BLaER1 treated with 17β-estradiol and CSF1 and Interleukin-3, amounts not matched to agents 10 nM and 100 nM (cell line): ENCODE results near the gene CYP2W1.
"Not testable (repeated sequence)": the region's sequence is repeated elsewhere in the genome, so short reads cannot be mapped to it uniquely, and the experiment has no call there.

Experiments used
- H3K27ac ChIP-seq, 11 experiments: shearing (Covaris generic); formaldehyde crosslinking; 2 replicates each; pipeline ENCODE4 v1.8.1; 2022
- H3K27me3 ChIP-seq, 11 experiments: shearing (Covaris generic); formaldehyde crosslinking; 2 replicates each; pipeline ENCODE4 v1.8.1; 2022
- H3K36me3 ChIP-seq, 11 experiments: shearing (Covaris generic); formaldehyde crosslinking; 2 replicates each; pipeline ENCODE4 v1.8.1; 2022
- H3K4me1 ChIP-seq, 10 experiments: shearing (Covaris generic); formaldehyde crosslinking; 2 replicates each; pipeline ENCODE4 v1.8.1; 2022
- H3K4me2 ChIP-seq, 11 experiments: shearing (Covaris generic); formaldehyde crosslinking; 2 replicates each; pipeline ENCODE4 v1.8.1; 2022
- H3K4me3 ChIP-seq, 10 experiments: shearing (Covaris generic); formaldehyde crosslinking; 2 replicates each; pipeline ENCODE4 v1.8.1; 2022
- H3K9ac ChIP-seq, 11 experiments: shearing (Covaris generic); formaldehyde crosslinking; 2 replicates each; pipeline ENCODE4 v1.8.1; 2022
- H3K9me3 ChIP-seq, 11 experiments: shearing (Covaris generic); formaldehyde crosslinking; replicated peaks in 1 of 11; 2 replicates each; pipeline ENCODE4 v1.8.1; 2022
- H4K20me1 ChIP-seq, 11 experiments: shearing (Covaris generic); formaldehyde crosslinking; 2 replicates each; pipeline ENCODE4 v1.8.1; 2022
- Cebpa-rat ChIP-seq, 11 experiments: shearing (Covaris generic); IDR thresholded peaks; 2 replicates each; pipeline ENCODE4 v1.8.1; 2022

The CYP2W1 gene

GRCh38 chr7:954330-955238 lies 28.4 kb upstream of the CYP2W1 start, which contains the start of gene ADAP1:
ADAP1 (minus strand) TSS chr7:954680; CDS start chr7:954477, 203 bp downstream.
- peak within 1 kb of the TSS; percentile 79 to 95 (median 92) for H3K9ac ChIP-seq
- H3K27me3 ChIP-seq: no peaks in the 10 kb centered on the region; a peak in 1 of 22 replicates
- peak within 1 kb of the TSS; percentile 94 to 100 (median 99) for H3K4me2 ChIP-seq
- peak within 1 kb of the TSS; percentile 85 to 95 (median 92) for H3K27ac ChIP-seq
- peaks cover 5 to 25% (median 10%) of the 10 kb centered on the region in 11 experiments; a peak in 17 of 22 replicates for H4K20me1 ChIP-seq
- no peak for TF ChIP-seq Cebpa-rat (IDR thresholded peaks at IDR 0.05)
- H3K9me3 ChIP-seq: no peaks in the 10 kb centered on the region
- peaks cover 83 to 92% (median 88%) of the 10 kb centered on the region in 10 experiments for H3K4me1 ChIP-seq
- H3K36me3 ChIP-seq: peaks cover 0 to 22% (median 6%) of the 10 kb centered on the region in 11 experiments; a peak in 16 of 22 replicates
- H3K4me3 ChIP-seq: peak within 1 kb of the TSS; percentile 69 to 98 (median 84)

GRCh38 chr7:956031-956430 lies 26.9 kb upstream of the CYP2W1 start:
- peaks cover 0 to 18% (median 4%) of the 10 kb centered on the region in 11 experiments; a peak in 8 of 22 replicates for H4K20me1 ChIP-seq
- H3K36me3 ChIP-seq: peaks cover 0 to 16% (median 0%) of the 10 kb centered on the region in 11 experiments; a peak in 6 of 22 replicates
- peaks cover 84 to 92% (median 88%) of the 10 kb centered on the region in 10 experiments for H3K4me1 ChIP-seq
- H3K27me3 ChIP-seq: peaks cover 0 to 6% (median 0%) of the 10 kb centered on the region in 11 experiments; a peak in 2 of 22 replicates
- TF ChIP-seq Cebpa-rat (IDR thresholded peaks at IDR 0.05): no peak
- H3K9ac ChIP-seq: peak overlapping the region in 8 of 11 experiments; percentile 5 to 95 (median 25); a peak in 7 of 22 replicates
- no peaks in the 10 kb centered on the region for H3K9me3 ChIP-seq
- peak overlapping the region; percentile 89 to 98 (median 95) for H3K4me2 ChIP-seq
- H3K4me3 ChIP-seq: peak overlapping the region in 2 of 10 experiments; percentile 94 to 96; a peak in 1 of 20 replicates
- H3K27ac ChIP-seq: peak overlapping the region in 9 of 11 experiments; percentile 13 to 93 (median 76); a peak in 14 of 22 replicates

GRCh38 chr7:957418-958220 lies 25.4 kb upstream of the CYP2W1 start:
- H3K4me2 ChIP-seq: peak overlapping the region; percentile 89 to 98 (median 95)

GRCh38 chr7:958221-959200 lies 24.5 kb upstream of the CYP2W1 start:
- H3K9ac ChIP-seq: peak overlapping the region; percentile 25 to 81 (median 75); a peak in 20 of 22 replicates
- H3K4me1 ChIP-seq: peaks cover 89 to 93% (median 92%) of the 10 kb centered on the region in 10 experiments
- H3K4me3 ChIP-seq: peak overlapping the region in 5 of 10 experiments; percentile 15 to 43 (median 33); a peak in 7 of 20 replicates
- H3K9me3 ChIP-seq: no peaks in the 10 kb centered on the region
- peaks cover 0 to 26% (median 0%) of the 10 kb centered on the region in 11 experiments; a peak in 9 of 22 replicates for H3K27me3 ChIP-seq
- no peak for TF ChIP-seq Cebpa-rat (IDR thresholded peaks at IDR 0.05)
- no peaks in the 10 kb centered on the region for H3K36me3 ChIP-seq
- peak overlapping the region in 10 of 11 experiments; percentile 74 to 93 (median 88); a peak in 20 of 22 replicates for H3K27ac ChIP-seq
- H4K20me1 ChIP-seq: peaks cover 0 to 6% (median under 1%) of the 10 kb centered on the region in 11 experiments; a peak in 5 of 22 replicates
- H3K4me2 ChIP-seq: peak overlapping the region; percentile 89 to 98 (median 95)

More at GRCh38 chr7:957418-958220, 25.4 kb upstream of the CYP2W1 start:
- Histone ChIP-seq H4K20me1 (peaks cover 0 to 15% (median under 1%) of the 10 kb centered on the region in 11 experiments; a peak in 8 of 22 replicates), H3K27me3 (peaks cover 0 to 19% (median 0%) of the 10 kb centered on the region in 11 experiments; a peak in 9 of 22 replicates), H3K4me1 (peaks cover 89 to 93% (median 92%) of the 10 kb centered on the region in 10 experiments), H3K9ac (peak overlapping the region; percentile 59 to 81 (median 75); a peak in 21 of 22 replicates), H3K9me3 (no peaks in the 10 kb centered on the region), H3K27ac (peak overlapping the region in 10 of 11 experiments; percentile 74 to 93 (median 88); a peak in 21 of 22 replicates), H3K4me3 (peak overlapping the region in 4 of 10 experiments; percentile 15 to 39 (median 30); a peak in 6 of 20 replicates), H3K36me3 (peaks cover 0 to 4% (median 0%) of the 10 kb centered on the region in 11 experiments; a peak in 1 of 22 replicates)
- peak; percentile 84 to 97 (median 94) for TF ChIP-seq Cebpa-rat (IDR thresholded peaks at IDR 0.05)

GRCh38 chr7:959271-959670 lies 23.7 kb upstream of the CYP2W1 start:
- no peaks in the 10 kb centered on the region for H3K9me3 ChIP-seq
- peak overlapping the region in 3 of 10 experiments; percentile 22 to 43 (median 39); a peak in 2 of 20 replicates for H3K4me3 ChIP-seq
- peak overlapping the region in 9 of 11 experiments; percentile 76 to 93 (median 88); a peak in 17 of 22 replicates for H3K27ac ChIP-seq
- TF ChIP-seq Cebpa-rat (IDR thresholded peaks at IDR 0.05): no peak
- H3K27me3 ChIP-seq: peaks cover 0 to 31% (median 0%) of the 10 kb centered on the region in 11 experiments; a peak in 9 of 22 replicates
- no peaks in the 10 kb centered on the region for H3K36me3 ChIP-seq
- peak overlapping the region in 9 of 11 experiments; percentile 31 to 81 (median 76); a peak in 13 of 22 replicates for H3K9ac ChIP-seq
- peaks cover 96 to 97% (median 97%) of the 10 kb centered on the region in 10 experiments for H3K4me1 ChIP-seq
- peaks cover 0 to 10% (median 4%) of the 10 kb centered on the region in 11 experiments; a peak in 7 of 22 replicates for H4K20me1 ChIP-seq
- peak overlapping the region; percentile 89 to 98 (median 95) for H3K4me2 ChIP-seq

- H3K9ac ChIP-seq: peak overlapping the region in 8 of 11 experiments; percentile 1 to 81 (median 52); a peak in 12 of 22 replicates
- H3K36me3 ChIP-seq, H3K4me3 ChIP-seq, H3K9me3 ChIP-seq: not testable (repeated sequence)
- H3K4me1 ChIP-seq: peaks cover 100% of the 10 kb centered on the region in 10 experiments
- peaks cover 0 to 31% (median 0%) of the 10 kb centered on the region in 11 experiments; a peak in 9 of 22 replicates for H3K27me3 ChIP-seq
- peaks cover 0 to 15% (median 9%) of the 10 kb centered on the region in 11 experiments; a peak in 9 of 22 replicates for H4K20me1 ChIP-seq
- peak overlapping the region; percentile 89 to 98 (median 94) for H3K4me2 ChIP-seq
- peak overlapping the region in 8 of 11 experiments; percentile 30 to 93 (median 87); a peak in 15 of 22 replicates for H3K27ac ChIP-seq
Measured at GRCh38 chr7:959740-960139, 23.2 kb upstream of the CYP2W1 start.
